HG02678 (cell line): ENCODE measurements around the gene MVB12B.
"Not testable (repeated sequence)": the region's sequence is repeated elsewhere in the genome, so short reads cannot be mapped to it uniquely, and the experiment has no call there.

Experiments
- ATAC-seq: cut with Tn5 transposase; IDR thresholded peaks from one replicate; pipeline ENCODE4 v1.9.1; 2021; ENCODE audit warnings: mild to moderate bottlenecking, moderate library complexity; ENCODE audit not compliant: unreplicated experiment

The MVB12B gene

GRCh38 chr9:126464694-126465441 lies 138.2 kb downstream of the MVB12B start:
- ATAC-seq, result no peak

GRCh38 chr9:126465977-126466376 lies 139.3 kb downstream of the MVB12B start:
- no peak for ATAC-seq

DNA sequence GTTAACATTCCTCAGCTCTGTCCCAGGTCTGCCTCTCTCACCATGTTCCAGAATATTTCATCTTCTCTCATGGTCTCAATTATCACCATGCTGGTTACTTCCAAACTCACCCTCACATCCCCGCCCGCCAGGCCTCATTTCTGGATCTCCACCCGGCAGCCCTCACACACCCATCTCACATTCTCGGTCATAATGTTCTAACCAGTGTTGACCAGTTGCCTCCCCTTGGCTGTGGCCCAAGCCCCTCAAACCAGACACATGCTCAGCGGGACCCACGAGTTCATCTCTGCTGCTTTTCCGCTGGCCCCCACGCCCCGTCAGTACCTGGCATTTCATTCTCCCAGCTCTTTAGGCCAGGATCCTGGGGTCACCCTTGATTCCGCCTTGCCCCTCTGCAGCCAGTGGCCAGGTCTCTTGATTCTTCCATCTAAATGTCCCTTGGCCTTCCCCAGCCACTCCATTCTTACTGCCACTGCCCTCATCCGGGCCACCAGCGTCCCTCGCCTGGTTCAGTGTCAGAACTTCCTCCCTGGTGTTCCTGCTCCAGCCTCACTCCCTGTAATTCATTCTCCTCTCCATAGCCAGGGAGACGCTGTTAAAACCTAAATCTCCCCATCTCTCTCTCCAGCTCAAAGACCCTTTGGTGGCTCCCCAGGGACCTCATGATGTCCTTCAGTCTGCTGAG lies 141.7 kb downstream of the MVB12B start:
- ATAC-seq, result no peak

- ATAC-seq, result peak; percentile 51
These were observed 143.8 kb downstream of the MVB12B start for GRCh38 chr9:126470241-126470993.

- ATAC-seq, result peak; percentile 79
These were observed 144.5 kb downstream of the MVB12B start for GRCh38 chr9:126471084-126471624.

- no peak for ATAC-seq
These were observed 145.7 kb downstream of the MVB12B start for GRCh38 chr9:126472198-126472947.

GRCh38 chr9:126472948-126473298 lies 146.3 kb downstream of the MVB12B start:
- no peak for ATAC-seq

- no peak for ATAC-seq
These were observed 147.7 kb downstream of the MVB12B start for GRCh38 chr9:126474206-126474765.

DNA sequence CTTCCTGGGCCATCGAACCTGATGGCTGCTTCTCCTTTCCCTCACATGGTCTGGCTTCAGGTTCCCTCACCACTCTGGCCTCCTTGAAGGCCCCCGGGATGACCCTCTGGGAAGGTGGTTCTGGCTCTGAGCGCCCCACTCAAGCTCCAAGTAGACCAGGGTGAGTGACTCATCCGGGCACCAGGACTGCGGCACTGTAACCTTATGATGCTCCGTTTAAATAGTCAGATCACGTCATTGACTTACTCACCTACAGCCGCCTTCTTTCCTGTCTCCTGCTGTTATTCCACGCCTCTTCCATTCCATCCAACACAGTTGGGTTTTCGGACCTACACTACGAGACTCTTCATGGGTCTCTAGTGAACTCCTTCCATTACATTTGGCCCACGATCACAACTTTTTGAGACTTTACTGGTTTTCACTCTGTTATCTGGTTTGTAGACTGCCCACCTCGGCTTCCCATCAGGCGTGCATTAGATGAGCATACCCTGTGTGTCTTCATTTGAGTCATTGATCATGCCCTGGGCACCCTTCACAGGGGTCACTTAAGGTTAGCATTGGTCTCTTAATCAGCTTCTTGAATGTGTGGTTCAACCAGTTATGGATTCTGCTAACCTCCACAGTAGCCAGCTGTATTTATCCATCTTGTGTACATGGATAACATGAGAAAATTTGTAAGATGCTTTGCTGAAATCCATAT lies 148.3 kb downstream of the MVB12B start:
- no peak for ATAC-seq

DNA sequence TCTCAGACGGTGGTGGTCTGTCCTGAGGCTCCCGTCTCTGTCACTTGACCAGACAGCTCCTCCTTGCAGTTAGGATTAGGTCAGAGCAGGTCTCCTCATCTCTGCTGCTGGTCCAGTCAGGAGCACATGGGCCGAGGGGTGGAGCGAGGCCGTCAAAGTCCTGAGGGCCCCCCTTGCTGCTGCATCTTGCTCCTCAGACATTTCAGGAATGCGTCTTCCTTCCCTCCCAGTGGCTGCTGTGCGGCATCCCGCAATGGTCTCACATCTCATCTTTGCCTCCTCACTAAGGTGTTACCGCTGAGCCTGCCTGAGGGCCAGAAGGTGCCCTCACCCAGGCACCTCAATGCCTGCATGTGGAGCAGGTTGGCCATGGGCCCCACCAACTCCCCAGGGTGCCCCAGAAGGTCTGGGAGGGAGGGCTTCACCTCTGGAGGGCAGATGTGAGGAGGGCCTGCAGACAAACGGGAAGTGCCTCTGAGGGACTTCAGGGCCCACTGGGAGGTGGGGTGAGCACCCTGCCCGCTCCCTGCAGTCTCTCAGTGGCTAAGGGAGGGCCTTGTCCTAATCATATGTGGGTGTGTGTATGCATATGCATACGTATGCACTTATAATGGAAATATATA lies 149.4 kb downstream of the MVB12B start:
- no peak for ATAC-seq

DNA sequence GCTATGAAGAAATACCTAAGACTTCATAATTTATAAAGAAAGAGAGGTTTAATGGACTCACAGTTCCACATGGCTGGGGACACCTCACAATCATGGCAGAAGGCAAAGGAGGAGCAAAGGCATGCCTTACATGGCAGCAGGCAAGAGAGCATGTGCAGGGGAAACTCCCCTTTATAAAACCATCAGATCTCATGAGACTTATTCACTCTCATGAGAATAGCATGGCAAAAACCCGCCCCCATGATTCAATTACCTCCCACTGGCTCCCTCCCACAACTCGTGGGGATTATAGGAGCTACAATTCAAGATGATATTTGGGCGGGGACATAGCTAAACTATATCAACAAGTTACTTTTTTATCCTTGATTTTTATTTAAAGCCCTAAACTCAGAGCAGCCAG lies 150.8 kb downstream of the MVB12B start:
- ATAC-seq, result not testable (repeated sequence)

GRCh38 chr9:126478216-126478981 lies 151.8 kb downstream of the MVB12B start:
- no peak for ATAC-seq

- ATAC-seq, result no peak
These were observed 152.9 kb downstream of the MVB12B start for GRCh38 chr9:126479515-126479914.

GRCh38 chr9:126480813-126481212 lies 154.2 kb downstream of the MVB12B start:
- ATAC-seq, result no peak

- ATAC-seq, result no peak
These were observed 155.2 kb downstream of the MVB12B start for GRCh38 chr9:126481862-126482261.

DNA sequence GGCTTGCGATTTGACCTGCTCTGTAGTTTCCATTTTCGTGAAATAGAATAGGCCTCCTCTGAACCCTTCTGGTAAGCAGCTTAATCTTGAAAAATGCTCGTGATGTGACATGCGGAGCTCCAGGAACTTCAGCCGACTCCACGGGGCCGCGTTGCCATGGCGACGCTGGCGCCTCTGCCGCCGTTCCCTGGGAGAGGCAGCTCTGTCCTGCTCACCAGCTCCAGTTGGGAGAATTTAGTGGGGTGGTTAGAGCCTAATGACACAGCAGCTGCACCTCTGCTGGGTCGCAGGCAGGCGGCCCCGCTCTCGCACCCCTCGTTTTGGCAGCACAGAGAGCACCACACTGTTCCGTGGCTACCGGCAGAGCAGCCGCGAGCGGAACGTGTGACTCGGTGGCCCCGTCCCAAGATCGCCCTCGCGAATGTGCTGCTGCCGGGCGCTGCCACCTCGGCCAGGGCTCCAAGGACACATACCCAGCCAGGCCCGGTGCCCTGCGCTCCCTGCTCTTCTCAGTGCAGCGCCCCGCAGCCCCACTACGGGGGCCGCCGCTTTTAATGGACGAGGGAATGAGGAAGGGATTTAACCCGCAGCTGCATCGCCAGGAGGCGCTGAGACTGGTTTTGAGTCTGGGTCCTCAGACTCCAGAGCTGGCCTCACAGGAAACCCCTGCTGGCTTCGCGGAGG lies 155.9 kb downstream of the MVB12B start:
- ATAC-seq, result no peak

DNA sequence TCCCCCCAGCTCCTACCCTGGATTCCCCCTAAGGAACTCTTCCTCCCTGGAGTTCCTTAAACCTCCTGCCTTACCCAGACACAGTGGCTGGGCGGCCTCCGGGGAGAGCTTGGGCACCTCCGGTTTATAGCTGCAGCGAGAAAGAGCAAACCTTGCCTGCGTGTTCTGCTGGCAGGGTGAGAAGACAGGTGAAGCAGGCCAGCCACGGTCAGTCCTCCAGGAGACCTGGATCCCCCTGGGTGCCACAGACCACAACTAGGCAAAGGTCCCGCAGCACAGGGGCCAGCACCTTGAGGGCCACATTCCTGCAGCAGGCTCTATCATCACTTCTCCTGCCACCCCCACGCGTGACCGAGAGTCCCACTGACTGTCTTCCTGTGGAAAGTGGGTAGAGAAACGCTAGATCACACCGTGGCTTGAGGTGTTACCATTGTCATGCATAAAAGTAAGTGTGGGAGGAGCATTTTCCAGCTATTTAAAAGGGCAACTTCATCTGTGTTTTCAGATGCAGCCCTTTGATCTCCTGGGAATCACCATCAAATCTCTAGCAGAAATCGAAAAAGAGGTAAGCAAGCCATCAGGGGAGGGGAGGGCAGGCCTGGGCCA lies 156.9 kb downstream of the MVB12B start:
- no peak for ATAC-seq

- no peak for ATAC-seq
These were observed 159.0 kb downstream of the MVB12B start for GRCh38 chr9:126485662-126486061.
